ENCODE measurements around the gene RPS6KL1.

The RPS6KL1 gene, protein sequence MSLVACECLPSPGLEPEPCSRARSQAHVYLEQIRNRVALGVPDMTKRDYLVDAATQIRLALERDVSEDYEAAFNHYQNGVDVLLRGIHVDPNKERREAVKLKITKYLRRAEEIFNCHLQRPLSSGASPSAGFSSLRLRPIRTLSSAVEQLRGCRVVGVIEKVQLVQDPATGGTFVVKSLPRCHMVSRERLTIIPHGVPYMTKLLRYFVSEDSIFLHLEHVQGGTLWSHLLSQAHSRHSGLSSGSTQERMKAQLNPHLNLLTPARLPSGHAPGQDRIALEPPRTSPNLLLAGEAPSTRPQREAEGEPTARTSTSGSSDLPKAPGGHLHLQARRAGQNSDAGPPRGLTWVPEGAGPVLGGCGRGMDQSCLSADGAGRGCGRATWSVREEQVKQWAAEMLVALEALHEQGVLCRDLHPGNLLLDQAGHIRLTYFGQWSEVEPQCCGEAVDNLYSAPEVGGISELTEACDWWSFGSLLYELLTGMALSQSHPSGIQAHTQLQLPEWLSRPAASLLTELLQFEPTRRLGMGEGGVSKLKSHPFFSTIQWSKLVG

DNA sequence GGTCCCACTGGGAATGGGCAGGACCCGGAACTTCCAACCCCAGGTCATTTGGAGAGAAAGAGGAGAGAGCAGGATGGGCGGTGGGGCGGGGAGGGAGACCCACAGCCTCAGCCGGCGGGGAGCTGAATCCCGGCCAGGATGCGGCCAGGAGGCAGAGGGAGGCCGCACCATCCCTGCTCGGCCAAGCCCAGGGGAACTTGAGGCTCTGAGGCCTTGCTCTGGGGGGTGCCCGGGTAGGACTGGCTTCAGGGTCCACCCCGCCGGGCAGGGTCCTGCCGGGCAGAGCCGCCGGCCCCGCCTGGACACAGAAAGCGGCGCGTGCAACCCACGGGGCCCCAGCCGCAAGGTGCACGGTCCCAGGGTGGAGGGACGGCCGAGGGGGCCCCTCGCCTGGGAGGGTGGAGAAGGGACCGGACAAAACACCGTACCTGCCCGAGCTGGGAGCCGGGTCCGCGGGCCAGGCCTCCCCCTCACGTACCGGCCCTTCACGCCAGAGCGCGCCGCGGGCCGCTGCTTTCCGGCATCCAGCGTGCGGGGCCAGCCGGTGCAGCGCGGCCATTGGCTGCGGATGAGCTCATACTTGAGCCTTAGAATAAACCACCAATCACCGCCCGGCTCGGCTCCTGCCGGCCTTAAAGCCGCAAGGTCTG lies at the start of gene RPS6KL1:
Gene RPS6KL1, minus strand, starts transcription at position 509 of the 650 bp plus-strand sequence. CDS start 1,719 bp downstream, outside the sequence.
- Histone ChIP-seq H2AFZ (ENCODE audit: low read depth, low read length) (peak within 1 kb of the TSS; percentile 96), H3K4me1 (ENCODE audit: insufficient read depth, low read length) (no peaks in the 10 kb centered on the region), H3K4me3 (ENCODE audit: low read length) (peak within 1 kb of the TSS; percentile 81), H3K36me3 (ENCODE audit: insufficient read depth, low read length) (peaks cover 8% of the 10 kb centered on the region), H3K27me3 (ENCODE audit: insufficient read depth, low read length) (peaks cover 2% of the 10 kb centered on the region), H3K9me3 (ENCODE audit: low read length) (no peaks in the 10 kb centered on the region)

DNA sequence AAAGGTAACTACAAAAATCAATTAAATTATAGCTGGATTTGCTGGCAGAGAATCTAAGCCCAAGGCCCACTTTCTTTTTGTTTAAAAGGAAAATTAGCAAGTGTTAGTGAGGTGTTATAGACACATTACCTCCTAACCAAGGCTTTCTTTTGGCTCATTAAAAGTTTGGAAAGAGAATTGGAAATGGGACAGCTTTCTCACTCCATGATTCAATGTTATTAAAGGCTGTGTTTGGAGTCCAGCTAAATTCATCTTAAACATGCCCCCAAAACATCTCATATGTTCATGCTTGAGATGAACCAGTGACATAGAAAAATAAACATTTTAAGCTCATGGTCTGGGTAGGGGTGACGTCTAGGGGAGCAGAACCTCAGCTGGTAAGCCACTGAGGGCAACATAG lies 45.8 kb upstream of the RPS6KL1 start:
- Histone ChIP-seq H3K27me3 (ENCODE audit: insufficient read depth, low read length) (no peaks in the 10 kb centered on the region), H3K9me3 (ENCODE audit: low read length) (no peaks in the 10 kb centered on the region), H3K4me3 (ENCODE audit: low read length) (no peak overlapping the region), H2AFZ (ENCODE audit: low read depth, low read length) (no peak overlapping the region), H3K36me3 (ENCODE audit: insufficient read depth, low read length) (no peaks in the 10 kb centered on the region), H3K4me1 (ENCODE audit: insufficient read depth, low read length) (peaks cover 13% of the 10 kb centered on the region)

DNA sequence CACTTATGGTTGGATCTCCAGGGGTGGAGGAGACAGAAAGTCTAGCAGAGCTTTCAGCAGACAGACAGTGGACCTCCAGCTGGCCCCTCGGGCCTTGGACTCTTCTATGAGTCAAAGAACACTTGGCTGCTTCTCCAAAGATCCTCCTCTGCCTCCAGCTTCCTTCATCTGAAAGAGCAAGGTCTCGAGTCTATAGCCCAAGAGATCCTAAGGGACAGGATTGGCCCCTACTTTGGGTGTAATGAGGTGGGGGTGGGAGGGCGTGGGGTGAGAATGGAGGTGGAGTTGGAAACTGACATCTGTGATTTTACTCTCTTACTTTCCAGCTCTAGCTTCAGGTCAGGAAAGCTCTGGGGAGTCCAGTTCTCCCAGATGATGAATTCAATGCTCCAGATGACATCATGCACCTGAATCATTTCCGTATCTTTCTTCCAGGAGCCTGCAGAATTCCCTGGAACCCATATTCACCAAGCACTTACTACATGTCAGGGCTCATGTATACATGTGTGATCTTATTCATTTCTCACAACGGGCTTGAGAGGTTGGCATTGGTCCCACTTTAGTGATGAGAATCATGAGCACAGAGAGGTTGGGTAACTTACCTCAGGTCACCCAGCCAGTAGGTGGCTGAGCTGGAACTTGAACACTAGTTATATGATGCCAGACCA lies 42.6 kb upstream of the RPS6KL1 start:
- Histone ChIP-seq H3K4me1 (ENCODE audit: insufficient read depth, low read length) (peaks cover 4% of the 10 kb centered on the region), H2AFZ (ENCODE audit: low read depth, low read length) (no peak overlapping the region), H3K36me3 (ENCODE audit: insufficient read depth, low read length) (no peaks in the 10 kb centered on the region), H3K4me3 (ENCODE audit: low read length) (no peak overlapping the region), H3K27me3 (ENCODE audit: insufficient read depth, low read length) (no peaks in the 10 kb centered on the region), H3K9me3 (ENCODE audit: low read length) (no peaks in the 10 kb centered on the region)

DNA sequence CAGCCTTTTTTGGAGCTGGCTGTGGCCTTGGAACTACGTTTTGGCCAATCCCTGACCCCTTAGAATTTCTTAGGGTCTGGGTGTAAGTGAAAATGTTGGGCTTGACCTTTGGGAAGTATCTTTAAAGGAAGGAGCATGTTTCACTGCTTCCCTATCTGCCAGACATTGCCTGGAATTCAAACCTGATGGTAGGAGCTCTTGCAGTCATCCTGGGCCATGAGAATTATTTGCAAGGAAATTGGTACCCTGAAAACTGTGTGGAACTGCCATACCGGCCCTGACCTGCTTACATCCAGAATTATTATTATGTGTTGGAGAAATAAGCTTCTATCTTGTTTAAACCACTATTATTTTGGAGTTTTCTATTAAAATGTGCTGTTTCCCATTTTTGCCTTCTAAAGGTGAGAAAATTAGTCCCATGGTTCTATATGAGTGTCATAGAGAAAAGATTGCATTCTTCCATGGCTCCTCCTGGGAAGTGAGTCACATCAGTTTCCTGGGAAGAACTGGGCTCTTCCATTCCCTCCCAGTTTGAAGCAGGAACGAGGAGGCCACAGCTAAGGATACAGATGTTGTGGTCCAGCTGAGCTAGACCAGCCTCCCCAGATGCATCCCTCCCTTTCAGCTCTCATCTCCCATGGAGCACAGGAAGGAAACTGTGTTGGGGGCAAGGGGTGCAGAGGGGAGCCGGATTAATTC lies 41.9 kb upstream of the RPS6KL1 start:
- Histone ChIP-seq H3K9me3 (ENCODE audit: low read length) (no peaks in the 10 kb centered on the region), H2AFZ (ENCODE audit: low read depth, low read length) (no peak overlapping the region)

DNA sequence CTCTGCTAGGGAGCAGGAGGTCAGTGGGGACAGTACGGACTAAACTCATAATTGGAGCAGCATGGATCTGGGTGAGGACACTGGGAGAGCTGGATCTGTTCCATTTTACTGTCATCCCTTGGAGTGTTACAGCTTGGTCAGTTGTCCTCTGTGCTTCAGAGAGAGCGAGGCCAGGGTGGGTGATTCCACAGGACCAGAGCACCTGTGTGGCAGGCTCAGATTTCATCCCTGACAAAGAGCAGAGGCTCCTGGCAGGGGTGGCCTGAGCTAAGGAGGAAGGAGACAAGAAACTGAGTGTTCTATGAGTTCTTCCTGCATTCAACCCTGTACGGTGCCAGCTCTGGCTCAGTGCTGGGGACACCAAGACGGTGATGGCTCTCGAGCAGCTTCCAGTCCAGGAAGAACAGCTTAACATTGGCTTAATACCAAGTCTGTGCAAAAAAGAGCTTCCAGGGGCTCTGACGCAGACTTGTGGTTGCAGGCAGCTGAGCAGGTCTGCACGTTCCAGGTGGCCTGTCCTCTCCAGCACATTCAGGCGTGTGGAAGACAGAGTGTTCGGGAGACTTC lies 40.7 kb upstream of the RPS6KL1 start:
- no peaks in the 10 kb centered on the region for H3K27me3 ChIP-seq (ENCODE audit: insufficient read depth, low read length)
- H3K9me3 ChIP-seq (ENCODE audit: low read length) = no peaks in the 10 kb centered on the region
- peaks cover 4% of the 10 kb centered on the region for H3K4me1 ChIP-seq (ENCODE audit: insufficient read depth, low read length)
- H3K36me3 ChIP-seq (ENCODE audit: insufficient read depth, low read length) = no peaks in the 10 kb centered on the region
- H3K4me3 ChIP-seq (ENCODE audit: low read length) = no peak overlapping the region
- no peak overlapping the region for H2AFZ ChIP-seq (ENCODE audit: low read depth, low read length)

More for the DNA sequence above, 41.9 kb upstream of the RPS6KL1 start:
- H3K36me3 ChIP-seq (ENCODE audit: insufficient read depth, low read length) = no peaks in the 10 kb centered on the region
- peaks cover 4% of the 10 kb centered on the region for H3K4me1 ChIP-seq (ENCODE audit: insufficient read depth, low read length)
- no peak overlapping the region for H3K4me3 ChIP-seq (ENCODE audit: low read length)
- no peaks in the 10 kb centered on the region for H3K27me3 ChIP-seq (ENCODE audit: insufficient read depth, low read length)

DNA sequence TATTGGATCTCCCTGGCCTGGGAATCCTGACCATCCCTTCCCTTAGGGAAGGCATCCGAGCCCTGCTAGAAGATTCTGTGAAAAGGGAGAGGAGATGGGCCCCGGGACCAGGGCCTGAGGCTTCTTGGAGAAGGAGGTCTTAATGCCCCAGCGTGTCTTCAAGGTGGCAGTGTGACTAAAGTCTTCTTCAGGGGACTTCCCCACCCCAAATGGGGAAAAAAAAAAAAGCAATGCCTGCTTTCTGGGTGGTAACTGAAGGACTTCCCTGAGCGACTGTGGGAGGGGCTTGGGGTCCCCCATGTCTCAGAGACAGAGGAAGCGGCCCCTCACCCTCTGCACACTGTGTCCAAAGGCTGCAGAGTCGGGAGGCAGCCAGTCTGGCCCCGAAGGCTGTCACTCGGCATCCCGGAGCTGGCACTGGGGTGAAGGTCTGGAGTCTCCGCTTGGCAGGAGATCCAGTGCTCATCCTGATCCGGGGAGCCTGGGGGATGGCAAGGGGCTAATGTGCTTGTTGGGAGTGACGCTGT lies 40.2 kb upstream of the RPS6KL1 start:
- Histone ChIP-seq H3K36me3 (ENCODE audit: insufficient read depth, low read length) (no peaks in the 10 kb centered on the region), H3K9me3 (ENCODE audit: low read length) (no peaks in the 10 kb centered on the region), H3K27me3 (ENCODE audit: insufficient read depth, low read length) (no peaks in the 10 kb centered on the region), H3K4me3 (ENCODE audit: low read length) (no peak overlapping the region), H2AFZ (ENCODE audit: low read depth, low read length) (no peak overlapping the region), H3K4me1 (ENCODE audit: insufficient read depth, low read length) (peaks cover 4% of the 10 kb centered on the region)

DNA sequence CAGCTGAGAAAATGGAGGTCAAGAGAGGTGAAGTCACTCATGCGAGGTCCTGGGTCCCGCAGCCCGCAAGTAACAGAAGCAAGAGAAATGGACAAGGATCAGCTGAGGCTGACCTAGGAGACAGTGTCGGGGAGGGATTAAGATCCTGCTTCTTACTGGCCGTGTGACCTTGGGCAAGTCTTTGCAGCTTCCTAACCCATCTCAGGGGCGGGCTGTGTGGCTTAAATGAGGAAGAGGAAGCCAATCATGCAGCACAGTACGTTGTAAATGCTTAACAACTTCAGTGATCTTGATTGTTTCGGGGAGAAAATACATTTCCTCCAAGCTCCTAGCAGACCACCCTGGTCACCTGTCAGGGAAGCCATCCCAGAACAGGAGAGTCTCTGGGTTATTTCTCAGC lies 39.4 kb upstream of the RPS6KL1 start:
- Histone ChIP-seq H3K36me3 (ENCODE audit: insufficient read depth, low read length) (no peaks in the 10 kb centered on the region), H3K9me3 (ENCODE audit: low read length) (no peaks in the 10 kb centered on the region), H3K4me1 (ENCODE audit: insufficient read depth, low read length) (peaks cover 4% of the 10 kb centered on the region), H3K4me3 (ENCODE audit: low read length) (no peak overlapping the region), H3K27me3 (ENCODE audit: insufficient read depth, low read length) (no peaks in the 10 kb centered on the region), H2AFZ (ENCODE audit: low read depth, low read length) (no peak overlapping the region)

DNA sequence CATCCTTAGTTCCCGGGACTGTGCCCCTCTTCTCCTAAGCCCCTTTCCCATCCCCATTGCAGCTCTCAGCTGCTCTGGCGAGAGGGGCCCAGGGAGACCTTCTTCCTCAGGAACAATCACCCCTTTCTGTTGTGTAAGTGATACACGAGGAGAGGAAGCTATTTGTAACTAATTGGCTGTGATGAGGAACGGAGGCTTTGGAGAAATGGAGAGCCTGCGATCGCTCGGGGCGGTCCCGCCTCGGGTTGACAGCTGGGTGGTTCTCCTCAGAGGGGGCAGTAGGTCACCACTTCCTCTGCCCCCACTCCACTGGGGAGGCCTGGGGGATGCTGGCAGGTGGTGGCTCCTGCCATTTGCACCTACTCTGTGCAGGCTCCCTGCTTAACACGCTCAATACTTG lies 39.0 kb upstream of the RPS6KL1 start:
- Histone ChIP-seq H3K36me3 (ENCODE audit: insufficient read depth, low read length) (no peaks in the 10 kb centered on the region), H3K9me3 (ENCODE audit: low read length) (no peaks in the 10 kb centered on the region), H2AFZ (ENCODE audit: low read depth, low read length) (no peak overlapping the region), H3K27me3 (ENCODE audit: insufficient read depth, low read length) (no peaks in the 10 kb centered on the region), H3K4me1 (ENCODE audit: insufficient read depth, low read length) (peaks cover 6% of the 10 kb centered on the region), H3K4me3 (ENCODE audit: low read length) (no peak overlapping the region)

DNA sequence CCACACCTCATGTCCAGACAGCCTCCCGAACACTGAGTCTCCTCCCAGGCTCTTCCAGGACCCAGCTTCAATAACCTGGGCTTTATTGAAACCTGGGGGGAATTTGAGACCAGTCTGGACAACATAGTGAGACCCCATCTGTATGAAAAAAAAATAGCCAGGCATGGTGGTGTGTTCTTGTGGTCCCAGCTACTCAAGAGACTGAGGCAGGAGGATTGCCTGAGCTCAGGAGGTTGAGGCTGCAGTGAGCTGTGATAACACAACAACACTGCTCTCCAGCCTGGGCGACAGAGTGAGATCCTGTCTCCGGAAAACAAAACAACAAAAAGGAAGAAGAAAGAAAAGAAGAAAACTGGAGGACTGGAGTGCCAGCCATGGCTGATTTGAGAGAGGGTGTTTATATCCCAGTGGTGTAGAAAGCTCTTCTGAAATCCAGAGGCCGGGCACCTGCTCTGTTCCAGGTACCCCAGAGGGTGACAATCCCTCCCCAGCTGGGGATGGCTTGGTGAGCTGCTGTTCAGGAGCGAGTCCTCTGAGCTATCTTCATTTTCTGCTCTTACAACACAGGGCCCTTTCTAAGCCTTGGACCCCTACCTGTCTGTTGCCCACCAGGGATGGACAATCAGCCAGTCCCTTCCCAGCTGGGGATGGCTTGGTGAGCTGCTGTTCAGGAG lies 38.3 kb upstream of the RPS6KL1 start:
- H3K36me3 ChIP-seq (ENCODE audit: insufficient read depth, low read length) = no peaks in the 10 kb centered on the region
- no peak overlapping the region for H2AFZ ChIP-seq (ENCODE audit: low read depth, low read length)
- H3K9me3 ChIP-seq (ENCODE audit: low read length) = no peaks in the 10 kb centered on the region
- H3K27me3 ChIP-seq (ENCODE audit: insufficient read depth, low read length) = no peaks in the 10 kb centered on the region
- H3K4me3 ChIP-seq (ENCODE audit: low read length) = no peak overlapping the region
- peaks cover 13% of the 10 kb centered on the region for H3K4me1 ChIP-seq (ENCODE audit: insufficient read depth, low read length)

DNA sequence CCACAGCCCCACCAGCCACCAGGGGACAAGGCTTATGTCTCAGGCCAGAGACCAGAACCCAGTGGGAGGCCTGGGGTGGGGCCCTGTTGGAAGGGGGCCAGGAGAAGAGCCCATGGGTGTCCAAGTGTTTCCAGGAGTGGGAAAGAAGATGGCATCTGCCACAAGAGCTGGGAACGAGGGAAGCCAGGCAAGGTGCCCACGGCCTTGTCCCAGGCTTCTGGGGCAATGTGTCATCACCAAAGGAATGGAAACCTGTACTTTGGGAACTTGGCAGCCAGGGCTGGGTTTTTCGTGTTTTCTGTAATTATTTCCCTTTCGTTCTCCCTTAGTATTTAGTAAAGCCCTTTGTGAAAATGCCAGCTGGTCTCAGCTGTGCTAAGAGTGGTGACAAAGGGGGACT lies 37.7 kb upstream of the RPS6KL1 start:
- Histone ChIP-seq H3K36me3 (ENCODE audit: insufficient read depth, low read length) (no peaks in the 10 kb centered on the region), H3K4me3 (ENCODE audit: low read length) (no peak overlapping the region), H3K9me3 (ENCODE audit: low read length) (no peaks in the 10 kb centered on the region), H3K4me1 (ENCODE audit: insufficient read depth, low read length) (peaks cover 19% of the 10 kb centered on the region), H3K27me3 (ENCODE audit: insufficient read depth, low read length) (no peaks in the 10 kb centered on the region), H2AFZ (ENCODE audit: low read depth, low read length) (no peak overlapping the region)

DNA sequence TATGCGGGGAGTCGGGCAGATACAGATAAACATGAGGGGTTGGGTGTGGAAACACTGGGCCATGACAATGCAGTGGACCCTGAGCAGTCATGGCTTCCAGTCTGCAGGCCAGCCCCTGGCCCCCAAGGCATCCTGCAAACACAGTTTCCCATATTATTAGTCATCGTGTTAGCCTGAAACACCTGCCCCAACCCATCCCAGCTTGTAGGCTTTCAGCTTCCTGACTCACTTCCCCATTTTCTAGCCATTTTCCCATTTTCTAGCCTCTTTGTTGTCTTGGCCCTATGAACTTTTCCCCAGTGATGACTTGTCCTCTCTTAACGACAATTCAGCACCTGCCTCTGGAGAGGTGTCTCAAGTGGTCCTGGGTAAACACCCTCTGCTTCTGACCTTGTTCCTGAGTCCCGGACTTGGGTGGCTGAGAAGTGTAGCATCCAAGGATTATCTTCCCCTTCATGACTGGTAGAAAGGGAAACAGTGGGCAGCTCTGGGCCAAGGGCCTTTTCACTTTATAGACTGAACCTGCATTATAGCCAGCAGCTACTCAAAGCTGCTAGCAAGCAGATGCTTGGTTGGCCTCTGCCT lies 36.6 kb upstream of the RPS6KL1 start:
- H3K36me3 ChIP-seq (ENCODE audit: insufficient read depth, low read length) = no peaks in the 10 kb centered on the region
- peaks cover 22% of the 10 kb centered on the region for H3K4me1 ChIP-seq (ENCODE audit: insufficient read depth, low read length)
- no peak overlapping the region for H2AFZ ChIP-seq (ENCODE audit: low read depth, low read length)
- no peaks in the 10 kb centered on the region for H3K27me3 ChIP-seq (ENCODE audit: insufficient read depth, low read length)
- no peaks in the 10 kb centered on the region for H3K9me3 ChIP-seq (ENCODE audit: low read length)
- no peak overlapping the region for H3K4me3 ChIP-seq (ENCODE audit: low read length)

All from neuron (in vitro differentiated cells).